ENCODE measurements around the gene VGLL4.
"Not testable (repeated sequence)": the region's sequence is repeated elsewhere in the genome, so short reads cannot be mapped to it uniquely, and the experiment has no call there.

VGLL4 gene

GRCh38 chr3:11522953-11523571 lies 120.7 kb downstream of the VGLL4 start:
- H3K36me3 Mint-ChIP-seq: peaks cover 24% of the 10 kb centered on the region
- no peaks in the 10 kb centered on the region for H3K27me3 Mint-ChIP-seq
- no peak for ATAC-seq
- H3K4me3 Mint-ChIP-seq: no peak overlapping the region
- no peak overlapping the region for H3K27ac Mint-ChIP-seq
- peaks cover 2% of the 10 kb centered on the region for H3K9me3 Mint-ChIP-seq
- H3K4me1 Mint-ChIP-seq: no peaks in the 10 kb centered on the region

DNA sequence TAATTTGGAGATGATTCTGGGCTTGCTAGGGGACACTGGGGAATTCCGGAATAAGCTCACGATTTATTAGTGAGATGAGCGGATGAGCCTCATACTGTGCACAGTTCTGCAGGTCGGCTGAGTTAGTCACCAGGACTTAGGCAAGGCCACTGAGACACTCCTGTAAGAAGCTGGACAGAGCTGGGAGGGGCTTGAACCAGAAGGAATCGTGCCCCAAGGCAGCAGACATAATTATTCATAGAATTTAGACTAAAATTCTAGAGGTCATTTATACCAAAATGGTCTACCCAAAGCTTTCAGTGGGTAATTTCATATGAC lies 121.4 kb downstream of the VGLL4 start:
- no peak overlapping the region for H3K27ac Mint-ChIP-seq
- H3K36me3 Mint-ChIP-seq: peaks cover 17% of the 10 kb centered on the region
- H3K4me1 Mint-ChIP-seq: no peaks in the 10 kb centered on the region
- no peaks in the 10 kb centered on the region for H3K27me3 Mint-ChIP-seq
- H3K4me3 Mint-ChIP-seq: no peak overlapping the region
- H3K9me3 Mint-ChIP-seq: peaks cover 2% of the 10 kb centered on the region
- ATAC-seq: no peak

GRCh38 chr3:11521167-11521566 lies 122.5 kb downstream of the VGLL4 start:
- no peaks in the 10 kb centered on the region for H3K27me3 Mint-ChIP-seq
- ATAC-seq: no peak
- H3K27ac Mint-ChIP-seq: no peak overlapping the region
- no peaks in the 10 kb centered on the region for H3K9me3 Mint-ChIP-seq
- no peak overlapping the region for H3K4me3 Mint-ChIP-seq
- no peaks in the 10 kb centered on the region for H3K4me1 Mint-ChIP-seq
- peaks cover 13% of the 10 kb centered on the region for H3K36me3 Mint-ChIP-seq

DNA sequence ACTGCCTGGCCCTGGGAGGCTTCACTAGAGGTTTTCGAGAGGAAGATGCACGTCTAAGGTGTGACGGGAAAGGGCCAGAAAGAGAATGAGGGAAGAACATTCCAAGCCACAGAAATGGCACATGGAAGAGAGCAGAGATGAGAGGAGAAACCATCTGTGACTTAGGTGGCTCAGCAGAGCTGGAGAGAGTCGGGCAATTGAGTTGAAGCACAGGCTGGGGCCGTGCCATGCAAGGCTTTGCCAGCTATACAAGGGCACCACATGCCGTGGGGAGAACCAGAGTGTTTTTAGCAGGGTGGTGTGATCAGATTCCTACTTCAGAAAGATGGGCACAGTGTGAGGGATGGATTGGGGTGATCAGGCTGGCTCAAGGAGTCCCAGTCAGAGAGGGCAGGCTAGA lies 126.1 kb downstream of the VGLL4 start:
- Mint-ChIP-seq H3K36me3 (peaks cover 18% of the 10 kb centered on the region), H3K4me1 (no peaks in the 10 kb centered on the region), H3K27ac (no peak overlapping the region), H3K4me3 (no peak overlapping the region), H3K9me3 (no peaks in the 10 kb centered on the region), H3K27me3 (no peaks in the 10 kb centered on the region)
- no peak for ATAC-seq

DNA sequence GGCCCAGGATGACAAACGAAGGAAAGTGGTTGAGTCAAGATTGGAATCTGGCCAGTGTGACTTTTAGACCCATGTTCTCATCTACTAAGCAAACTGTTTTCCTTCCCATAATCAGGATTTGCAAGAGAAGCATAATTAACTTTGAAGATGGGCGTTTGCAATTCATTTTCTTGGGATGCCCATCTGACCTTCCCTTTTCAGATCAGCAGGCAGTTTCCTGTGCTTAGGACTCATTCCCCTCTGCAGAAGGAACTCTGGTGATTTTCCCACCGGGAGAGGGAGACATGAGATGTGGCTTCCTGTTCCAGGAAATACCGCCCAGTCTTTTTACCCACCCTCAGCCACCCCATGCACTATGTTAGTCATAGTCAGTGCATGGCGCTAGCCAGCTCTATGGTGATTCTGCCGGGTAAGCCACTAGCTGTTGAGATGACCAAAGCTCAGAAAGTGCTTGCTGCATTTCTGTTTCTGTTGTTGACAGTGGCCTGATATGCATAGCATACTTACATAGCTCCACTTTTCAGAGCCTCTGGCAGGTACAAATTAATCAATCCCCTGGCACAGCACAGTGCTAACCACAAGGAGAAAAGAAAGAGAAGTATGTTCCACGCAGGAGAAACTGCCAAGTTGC lies 129.4 kb downstream of the VGLL4 start:
- Mint-ChIP-seq H3K4me3 (no peak overlapping the region), H3K4me1 (no peaks in the 10 kb centered on the region), H3K9me3 (no peaks in the 10 kb centered on the region), H3K27me3 (no peaks in the 10 kb centered on the region), H3K36me3 (peaks cover 29% of the 10 kb centered on the region), H3K27ac (no peak overlapping the region)
- no peak for ATAC-seq

DNA sequence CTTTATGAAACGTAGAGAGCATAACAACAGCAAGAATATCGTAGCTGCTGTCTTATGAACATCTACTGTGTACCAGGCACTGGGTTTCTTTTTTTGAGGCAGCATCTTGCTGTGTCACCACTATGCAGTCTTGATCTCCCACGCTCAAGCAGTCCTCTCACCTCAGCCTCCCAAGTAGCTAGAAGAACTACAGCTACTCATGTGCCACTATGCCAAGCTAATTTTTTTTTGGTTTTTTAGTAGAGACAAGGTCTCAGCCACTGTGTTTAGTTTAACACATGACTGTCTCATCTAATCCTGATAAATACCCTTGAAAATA lies 129.9 kb downstream of the VGLL4 start:
- H3K36me3 Mint-ChIP-seq: peaks cover 29% of the 10 kb centered on the region
- H3K9me3 Mint-ChIP-seq: no peaks in the 10 kb centered on the region
- H3K4me3 Mint-ChIP-seq: no peak overlapping the region
- no peak for ATAC-seq
- H3K27ac Mint-ChIP-seq: no peak overlapping the region
- H3K4me1 Mint-ChIP-seq: no peaks in the 10 kb centered on the region
- no peaks in the 10 kb centered on the region for H3K27me3 Mint-ChIP-seq

DNA sequence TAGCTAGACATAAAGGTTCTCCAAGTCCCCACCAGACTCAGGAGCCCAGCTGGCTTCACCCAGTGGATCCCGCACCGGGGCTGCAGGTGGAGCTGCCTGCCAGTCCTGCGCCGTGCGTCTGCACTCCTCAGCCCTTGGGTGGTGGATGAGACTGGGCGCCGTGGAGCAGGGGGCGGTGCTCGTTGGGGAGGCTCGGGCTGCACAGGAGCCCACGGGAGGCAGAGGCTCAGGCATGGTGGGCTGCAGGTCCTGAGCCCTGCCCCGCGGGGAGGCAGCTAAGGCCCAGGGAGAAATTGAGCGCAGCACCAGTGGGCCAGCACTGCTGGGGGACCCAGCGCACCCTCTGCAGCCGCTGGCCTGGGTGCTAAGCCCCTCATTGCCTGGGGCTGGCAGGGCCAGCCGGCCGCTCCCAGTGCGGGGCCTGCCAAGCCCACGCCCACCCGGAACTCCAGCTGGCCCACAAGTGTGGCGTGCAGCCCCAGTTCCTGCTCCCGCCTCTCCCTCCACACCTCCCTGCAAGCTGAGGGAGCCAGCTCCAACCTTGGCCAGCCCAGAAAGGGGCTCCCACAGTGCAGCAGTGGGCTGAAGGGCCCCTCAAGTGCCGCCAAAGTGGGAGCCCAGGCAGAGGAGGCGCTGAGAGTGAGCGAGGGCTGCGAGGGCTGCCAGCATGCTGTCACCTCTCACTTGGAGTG lies 130.4 kb downstream of the VGLL4 start:
- H3K36me3 Mint-ChIP-seq: peaks cover 29% of the 10 kb centered on the region
- ATAC-seq, H3K27ac Mint-ChIP-seq, H3K4me1 Mint-ChIP-seq, H3K27me3 Mint-ChIP-seq, H3K9me3 Mint-ChIP-seq, H3K4me3 Mint-ChIP-seq: not testable (repeated sequence)

GRCh38 chr3:11511606-11512005 lies 132.1 kb downstream of the VGLL4 start:
- not testable (repeated sequence) for H3K9me3 Mint-ChIP-seq, H3K27ac Mint-ChIP-seq, H3K27me3 Mint-ChIP-seq, H3K4me3 Mint-ChIP-seq, ATAC-seq, H3K4me1 Mint-ChIP-seq
- H3K36me3 Mint-ChIP-seq: peaks cover 29% of the 10 kb centered on the region

DNA sequence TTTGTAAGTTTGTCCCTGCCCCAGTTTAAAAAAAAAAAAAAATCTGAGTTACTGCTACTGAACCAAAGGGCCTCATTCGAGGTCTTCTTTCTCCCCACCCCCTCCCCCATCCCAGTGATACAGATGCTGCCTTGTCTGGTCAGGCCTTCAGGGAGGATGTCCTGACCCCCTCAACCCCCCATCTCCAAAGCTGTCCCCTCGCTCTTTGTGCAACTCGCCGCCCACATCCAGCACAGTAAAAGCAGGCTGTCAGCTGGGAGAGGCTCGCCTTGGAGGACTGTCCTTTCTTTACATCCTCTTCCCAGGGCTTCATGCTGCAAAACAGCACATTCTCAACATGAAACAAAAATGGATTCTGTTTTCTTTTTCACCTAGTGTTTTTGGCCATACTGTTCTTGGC lies 133.4 kb downstream of the VGLL4 start:
- Mint-ChIP-seq H3K4me1 (no peaks in the 10 kb centered on the region), H3K27me3 (no peaks in the 10 kb centered on the region), H3K9me3 (no peaks in the 10 kb centered on the region), H3K36me3 (peaks cover 29% of the 10 kb centered on the region), H3K4me3 (no peak overlapping the region), H3K27ac (no peak overlapping the region)
- no peak for ATAC-seq

DNA sequence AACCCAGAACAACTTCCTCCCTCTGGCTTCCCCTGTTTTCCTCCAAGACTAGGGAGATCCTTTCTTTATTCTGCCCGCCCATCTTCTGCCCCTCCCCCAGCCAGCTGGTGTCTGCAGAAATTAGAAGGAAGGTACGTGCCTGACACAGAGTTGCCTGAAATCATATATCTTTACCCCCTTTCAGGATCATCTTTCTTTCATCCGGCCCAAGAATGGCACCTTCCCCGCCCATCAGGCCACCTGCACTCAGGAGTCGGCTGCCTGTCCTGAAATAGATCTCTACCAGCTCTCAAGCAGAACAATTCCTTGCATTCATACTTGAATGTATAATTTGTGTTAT lies 133.7 kb downstream of the VGLL4 start:
- ATAC-seq: no peak
- Mint-ChIP-seq H3K4me1 (no peaks in the 10 kb centered on the region), H3K36me3 (peaks cover 29% of the 10 kb centered on the region), H3K9me3 (no peaks in the 10 kb centered on the region), H3K4me3 (no peak overlapping the region), H3K27me3 (no peaks in the 10 kb centered on the region), H3K27ac (no peak overlapping the region)

- no peak for ATAC-seq
- H3K36me3 Mint-ChIP-seq: peaks cover 29% of the 10 kb centered on the region
- no peaks in the 10 kb centered on the region for H3K9me3 Mint-ChIP-seq
- no peaks in the 10 kb centered on the region for H3K4me1 Mint-ChIP-seq
- H3K27ac Mint-ChIP-seq: no peak overlapping the region
- no peaks in the 10 kb centered on the region for H3K27me3 Mint-ChIP-seq
- H3K4me3 Mint-ChIP-seq: no peak overlapping the region
These were observed 134.3 kb downstream of the VGLL4 start for GRCh38 chr3:11509173-11510000.

DNA sequence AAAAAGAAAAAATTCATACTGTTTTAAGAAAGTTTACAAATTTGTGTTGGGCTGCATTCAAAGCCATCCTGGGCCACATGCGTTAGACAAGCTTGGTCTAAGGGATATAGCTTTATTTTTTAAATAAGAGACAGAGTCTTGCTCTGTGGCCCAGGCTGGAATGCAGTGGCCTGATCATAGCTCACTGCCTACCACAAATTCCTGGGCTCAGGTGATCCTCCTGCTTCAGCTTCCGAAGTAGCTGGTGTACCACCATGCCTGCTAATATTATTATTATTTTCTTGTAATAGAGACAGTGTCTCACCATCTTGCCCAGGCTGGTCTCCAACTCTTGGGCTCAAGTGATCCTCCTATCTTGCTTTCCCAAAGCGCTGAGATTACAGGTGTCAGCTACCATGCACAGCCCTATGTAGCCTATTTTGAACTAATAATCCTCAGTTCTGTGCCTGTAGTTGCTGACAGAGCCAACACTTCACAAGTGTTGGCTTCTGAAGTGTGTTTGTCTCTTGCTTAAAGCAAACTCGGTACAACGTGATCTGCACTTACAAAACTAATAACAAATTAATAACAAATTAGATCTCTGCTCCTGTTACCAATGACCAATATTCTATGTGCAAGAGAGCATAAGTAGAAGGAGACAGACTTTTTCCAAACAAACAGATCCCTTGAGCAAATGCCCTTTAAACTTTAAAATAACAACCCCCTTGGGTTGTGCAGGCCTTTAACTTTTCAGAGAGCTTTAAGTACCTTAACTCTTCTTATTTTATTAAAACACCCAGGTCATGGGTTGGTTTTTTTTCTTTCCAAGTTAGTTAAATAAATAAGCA lies 135.2 kb downstream of the VGLL4 start:
- H3K4me3 Mint-ChIP-seq: no peak overlapping the region
- H3K27ac Mint-ChIP-seq: no peak overlapping the region
- H3K27me3 Mint-ChIP-seq: no peaks in the 10 kb centered on the region
- H3K36me3 Mint-ChIP-seq: peaks cover 25% of the 10 kb centered on the region
- ATAC-seq: no peak
- H3K4me1 Mint-ChIP-seq: no peaks in the 10 kb centered on the region
- no peaks in the 10 kb centered on the region for H3K9me3 Mint-ChIP-seq

DNA sequence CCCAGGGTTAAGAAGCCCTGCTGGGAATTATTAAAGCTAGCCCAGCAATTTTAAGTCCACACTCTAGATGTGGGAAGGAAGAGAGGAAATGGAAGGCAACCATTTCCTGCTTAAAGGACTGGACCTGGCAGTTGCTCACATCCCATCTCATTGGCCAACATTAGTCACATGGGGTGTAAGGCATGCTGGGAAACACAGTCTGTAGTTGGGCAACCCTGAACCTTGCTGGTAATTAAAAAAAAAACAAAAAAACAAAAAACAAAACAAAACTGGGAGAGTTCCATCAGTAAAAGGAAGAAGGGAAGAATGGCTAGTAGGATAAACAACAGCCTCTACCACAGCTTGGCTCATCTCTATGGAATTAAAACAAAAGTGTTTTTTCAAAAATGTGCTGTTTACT lies 136.0 kb downstream of the VGLL4 start:
- Mint-ChIP-seq H3K9me3 (no peaks in the 10 kb centered on the region), H3K27ac (no peak overlapping the region), H3K4me1 (no peaks in the 10 kb centered on the region), H3K4me3 (no peak overlapping the region), H3K27me3 (no peaks in the 10 kb centered on the region), H3K36me3 (peaks cover 25% of the 10 kb centered on the region)
- ATAC-seq: no peak
